ENCODE data around the gene RXRB.

Gene RXRB

GRCh38 chr6:33206864-33207551 lies 6.5 kb upstream of the RXRB start:
- ATAC-seq: no peak
- TF ChIP-seq PATZ1 (CRISPR knock-in tag; IDR thresholded peaks at IDR 0.05; ENCODE audit: borderline replicate concordance): no peak
- no peak for TF ChIP-seq GLIS3 (CRISPR knock-in tag; IDR thresholded peaks at IDR 0.05)
- TF ChIP-seq ESRRG (CRISPR knock-in tag; IDR thresholded peaks at IDR 0.05): no peak
- TF ChIP-seq ZFP3 (CRISPR knock-in tag; IDR thresholded peaks at IDR 0.05): no peak
- TF ChIP-seq CSDC2 (CRISPR knock-in tag; IDR thresholded peaks at IDR 0.05): no peak
- TF ChIP-seq CSRNP3 (CRISPR knock-in tag; IDR thresholded peaks at IDR 0.05): no peak
- no peak for TF ChIP-seq ISL1 (CRISPR knock-in tag; IDR thresholded peaks at IDR 0.05)
- TF ChIP-seq ZNF565 (CRISPR knock-in tag; conservative IDR thresholded peaks at IDR 0.05; ENCODE audit: low read depth): no peak
- TF ChIP-seq POU6F1 (CRISPR knock-in tag; IDR thresholded peaks at IDR 0.05; ENCODE audit: borderline replicate concordance, low read depth): no peak

- TF ChIP-seq POU6F1 (CRISPR knock-in tag; IDR thresholded peaks at IDR 0.05; ENCODE audit: borderline replicate concordance, low read depth): no peak
- TF ChIP-seq ZNF8 (CRISPR knock-in tag; IDR thresholded peaks at IDR 0.05): no peak
- no peak for TF ChIP-seq ISL1 (CRISPR knock-in tag; IDR thresholded peaks at IDR 0.05)
- TF ChIP-seq TOX (CRISPR knock-in tag; IDR thresholded peaks at IDR 0.05; ENCODE audit: borderline replicate concordance): no peak
- TF ChIP-seq CSRNP3 (CRISPR knock-in tag; IDR thresholded peaks at IDR 0.05): no peak
- TF ChIP-seq BACH2 (CRISPR knock-in tag; IDR thresholded peaks at IDR 0.05; ENCODE audit: borderline replicate concordance): no peak
- no peak for TF ChIP-seq ARNTL (CRISPR knock-in tag; IDR thresholded peaks at IDR 0.05; ENCODE audit: borderline replicate concordance, low read depth)
- no peak for TF ChIP-seq ZC3H10 (CRISPR knock-in tag; IDR thresholded peaks at IDR 0.05)
- TF ChIP-seq GLIS3 (CRISPR knock-in tag; IDR thresholded peaks at IDR 0.05): no peak
- no peak for TF ChIP-seq CSDC2 (CRISPR knock-in tag; IDR thresholded peaks at IDR 0.05)
- no peak for ATAC-seq
Measured at GRCh38 chr6:33206027-33206863, 5.8 kb upstream of the RXRB start.

- no peak for ATAC-seq
- TF ChIP-seq ZFP3 (CRISPR knock-in tag; IDR thresholded peaks at IDR 0.05) (no peak), GLIS3 (CRISPR knock-in tag; IDR thresholded peaks at IDR 0.05) (no peak), CREB5 (CRISPR knock-in tag; IDR thresholded peaks at IDR 0.05; ENCODE audit: low read depth) (no peak), ESRRG (CRISPR knock-in tag; IDR thresholded peaks at IDR 0.05) (no peak), ZNF8 (CRISPR knock-in tag; IDR thresholded peaks at IDR 0.05) (no peak), CSRNP3 (CRISPR knock-in tag; IDR thresholded peaks at IDR 0.05) (no peak), ISL1 (CRISPR knock-in tag; IDR thresholded peaks at IDR 0.05) (no peak), PATZ1 (CRISPR knock-in tag; IDR thresholded peaks at IDR 0.05; ENCODE audit: borderline replicate concordance) (no peak), ZC3H10 (CRISPR knock-in tag; IDR thresholded peaks at IDR 0.05) (no peak), POU6F1 (CRISPR knock-in tag; IDR thresholded peaks at IDR 0.05; ENCODE audit: borderline replicate concordance, low read depth) (no peak)
Measured at GRCh38 chr6:33205191-33206026, 4.9 kb upstream of the RXRB start.

Data from SK-N-SH treated with all-trans-retinoic acid at 6 μM for 48 hours (cell line).